Measurements from ENCODE around the gene MED12L.

Gene MED12L

DNA sequence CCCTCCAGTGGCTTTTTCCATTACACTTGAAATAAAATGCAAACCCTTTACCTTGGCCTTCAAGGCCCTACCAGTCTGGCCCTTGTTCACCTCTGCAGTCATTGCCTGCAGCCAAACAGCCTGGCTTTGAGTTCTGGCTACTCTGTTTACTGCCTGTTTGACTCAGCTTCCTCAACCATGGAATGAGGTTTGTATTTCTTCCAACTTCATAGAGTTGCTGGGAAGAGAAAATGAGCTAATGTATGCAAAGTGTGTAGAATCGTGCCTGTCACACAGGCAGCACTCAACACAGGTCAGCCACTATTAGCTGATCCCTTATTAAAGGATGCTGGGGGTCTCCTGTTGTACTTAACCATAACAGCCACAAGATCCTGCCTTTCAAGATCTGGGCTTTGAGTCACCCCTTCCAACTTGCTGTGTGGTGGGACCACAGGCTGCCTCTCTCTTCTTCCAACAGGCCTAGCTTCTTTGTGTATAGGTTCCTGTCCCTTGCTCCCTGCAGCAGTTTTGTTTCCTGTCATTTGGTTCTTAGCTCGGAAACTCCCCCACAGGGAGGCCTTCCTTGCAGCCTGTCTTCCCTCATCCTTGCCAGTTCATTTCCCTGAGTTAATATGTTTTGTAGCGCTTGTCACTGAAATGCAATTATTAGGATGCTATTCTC lies 6.4 kb downstream of the MED12L start:
- DNase-seq (ENCODE audit: low read depth) = no peak

DNA sequence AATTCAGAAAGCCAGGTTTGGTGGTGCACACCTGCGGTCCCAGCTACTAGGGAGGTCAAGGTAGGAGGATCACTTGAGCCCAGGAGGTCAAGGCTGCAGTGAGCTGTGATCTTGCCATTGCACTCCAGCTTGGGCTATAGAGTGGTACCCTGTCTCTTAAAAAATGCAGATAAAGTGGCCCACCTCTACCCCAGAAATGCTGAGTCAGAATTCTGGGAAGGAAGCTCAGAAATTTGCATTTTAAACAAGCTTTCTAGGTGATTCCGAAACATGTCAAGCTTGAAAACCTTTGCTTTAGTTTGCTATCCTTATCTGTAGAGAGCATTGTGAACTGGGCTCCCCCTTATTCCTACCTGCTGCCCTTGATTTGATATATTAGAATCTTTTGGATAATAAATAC lies 7.7 kb downstream of the MED12L start:
- no peak for DNase-seq (ENCODE audit: low read depth)

- DNase-seq (ENCODE audit: low read depth) = no peak
Measured at GRCh38 chr3:151093905-151094304, 8.4 kb downstream of the MED12L start.

DNA sequence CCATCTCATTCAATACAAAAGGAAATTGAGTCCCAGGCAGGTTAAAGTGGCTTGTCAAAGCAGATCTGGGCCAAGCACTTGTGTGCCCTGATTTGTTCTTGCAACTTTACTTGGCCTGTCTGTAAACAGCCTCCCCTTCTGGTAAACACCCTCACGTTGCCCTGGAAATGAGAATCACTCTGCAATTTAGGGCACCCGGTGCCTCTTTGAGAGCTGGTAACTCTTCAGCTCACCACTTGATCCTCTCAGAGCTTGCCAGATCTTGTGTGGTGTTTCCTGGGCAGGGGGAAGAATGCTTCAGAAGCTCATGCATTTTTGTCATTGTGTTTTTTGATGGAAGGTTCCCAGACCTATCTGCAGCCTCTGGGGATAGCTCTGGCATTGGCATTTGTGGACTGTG lies 11.3 kb downstream of the MED12L start:
- DNase-seq (ENCODE audit: low read depth) = no peak

DNA sequence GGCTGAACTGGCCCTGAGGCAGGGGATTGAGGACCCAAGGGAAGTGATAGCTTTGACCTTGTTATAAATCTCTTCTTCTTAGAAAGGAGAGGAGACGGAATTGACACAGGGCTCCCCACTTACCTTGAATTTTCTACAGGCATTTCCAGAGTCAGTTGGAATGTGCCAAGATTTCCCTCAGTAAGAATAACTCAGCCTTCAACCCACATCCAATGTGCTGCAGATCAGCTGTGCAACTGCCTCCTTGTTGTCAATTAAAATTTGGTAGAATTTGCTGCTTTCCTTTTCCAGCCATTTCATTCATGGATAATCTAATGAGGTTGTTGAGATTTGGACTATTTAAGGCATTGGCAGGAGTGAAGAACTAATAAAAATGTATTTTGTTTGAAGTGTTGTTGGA lies 14.6 kb downstream of the MED12L start:
- no peak for DNase-seq (ENCODE audit: low read depth)

DNA sequence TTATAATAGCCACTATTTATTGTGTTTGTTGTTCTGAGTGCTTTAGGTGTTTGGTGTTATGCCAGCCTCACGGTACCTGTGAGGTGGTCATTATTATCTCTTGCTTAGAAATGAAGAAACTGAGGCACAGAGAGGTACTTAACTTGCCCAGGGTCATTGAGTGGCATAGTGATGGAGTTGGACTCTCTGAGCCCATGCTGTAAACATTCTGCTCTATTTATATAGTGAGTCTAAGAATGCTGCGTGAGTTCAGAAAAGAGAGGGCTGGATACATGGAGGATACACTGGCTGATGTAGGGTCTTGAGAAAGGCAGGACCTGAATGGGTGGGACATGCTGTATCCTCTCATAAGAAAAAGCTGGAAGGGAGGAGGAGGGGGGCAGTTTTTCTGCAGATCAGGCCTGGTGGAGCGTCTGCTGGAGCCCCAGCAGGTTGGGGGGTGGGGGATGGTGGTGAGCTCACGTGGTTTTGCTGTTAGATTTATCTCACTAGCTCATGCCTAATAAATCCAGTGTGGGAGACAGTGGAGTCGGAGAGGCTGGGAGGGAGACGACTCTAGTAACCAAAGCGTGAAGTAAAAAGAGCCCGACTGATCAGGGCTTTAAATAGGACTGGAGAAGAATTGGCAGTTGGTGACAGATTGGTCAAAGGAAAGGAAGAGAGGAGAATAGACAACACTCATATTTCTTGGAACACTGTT lies 16.0 kb downstream of the MED12L start:
- no peak for DNase-seq (ENCODE audit: low read depth)

DNA sequence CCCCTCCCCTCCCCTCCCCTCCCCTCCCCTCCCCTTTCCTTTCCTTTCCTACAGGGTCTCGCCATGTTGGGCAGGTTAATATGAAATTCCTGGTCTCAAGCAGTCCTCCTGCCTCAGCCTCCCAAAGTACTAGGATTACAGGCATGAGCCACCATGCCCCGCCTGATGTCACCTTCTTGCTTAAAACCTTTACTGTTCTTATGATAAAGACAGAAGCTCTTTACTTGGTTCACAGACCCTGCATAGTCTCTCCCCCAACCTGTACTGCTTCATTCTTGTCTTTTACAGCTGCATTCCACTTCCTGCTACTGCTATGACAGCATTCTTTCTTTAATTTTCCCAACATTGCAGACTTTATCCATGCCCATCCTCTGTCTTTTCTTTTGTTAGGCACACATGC lies 20.8 kb downstream of the MED12L start:
- no peak for DNase-seq (ENCODE audit: low read depth)

GRCh38 chr3:151107177-151107576 lies 21.7 kb downstream of the MED12L start:
- DNase-seq (ENCODE audit: low read depth) = no peak

DNA sequence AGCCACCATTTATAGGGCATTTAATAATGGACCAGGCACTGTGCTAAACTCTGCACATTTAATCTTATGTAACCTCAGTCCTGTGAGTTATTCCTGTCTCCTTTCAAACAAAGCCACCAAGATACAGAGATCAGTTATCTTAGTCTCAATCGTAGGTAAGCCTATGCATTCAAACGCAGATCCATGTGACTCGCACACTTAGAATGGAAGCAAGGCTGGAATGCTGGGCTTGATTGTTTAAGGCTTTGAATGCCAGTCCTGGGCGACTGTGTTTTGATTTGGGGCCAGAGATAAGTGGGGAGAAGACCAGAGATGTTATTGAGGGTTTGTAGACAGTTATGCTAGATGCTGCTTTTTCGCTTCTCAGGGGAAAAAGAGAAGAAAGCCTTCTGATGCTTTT lies 22.2 kb downstream of the MED12L start:
- DNase-seq (ENCODE audit: low read depth) = no peak

DNA sequence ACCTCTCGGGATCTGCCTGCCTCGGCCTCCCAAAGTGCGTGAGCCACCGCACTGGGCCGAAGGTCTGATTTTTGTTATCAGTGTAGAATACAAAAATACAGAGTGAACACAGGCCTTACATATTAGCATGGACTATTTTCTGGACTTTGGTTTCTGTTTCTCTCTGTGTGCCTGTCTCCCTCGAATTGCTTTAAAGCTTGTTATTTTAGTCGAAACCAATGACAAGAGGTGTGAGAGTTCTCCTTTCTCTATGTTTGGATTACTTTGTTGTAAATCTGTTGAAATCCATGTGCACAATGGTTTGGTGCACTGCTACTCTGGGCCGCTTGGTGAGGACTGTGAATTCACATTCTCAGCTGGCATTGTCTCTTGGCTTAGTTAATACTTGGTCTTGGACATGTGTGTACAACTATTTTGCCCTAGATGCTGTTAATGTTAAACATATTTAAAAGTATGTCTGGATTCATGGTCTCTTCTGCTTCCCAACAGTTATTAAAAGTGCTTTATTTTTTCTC lies 23.9 kb downstream of the MED12L start:
- no peak for DNase-seq (ENCODE audit: low read depth)

- DNase-seq (ENCODE audit: low read depth) = no peak
Measured at GRCh38 chr3:151112731-151113130, 27.3 kb downstream of the MED12L start.

- no peak for DNase-seq (ENCODE audit: low read depth)
Measured at GRCh38 chr3:151113343-151113742, 27.9 kb downstream of the MED12L start.

GRCh38 chr3:151117047-151117446 lies 31.6 kb downstream of the MED12L start:
- DNase-seq (ENCODE audit: low read depth) = no peak

GRCh38 chr3:151119188-151119587 lies 33.7 kb downstream of the MED12L start:
- DNase-seq (ENCODE audit: low read depth) = no peak

- no peak for DNase-seq (ENCODE audit: low read depth)
Measured at GRCh38 chr3:151120409-151120808, 34.9 kb downstream of the MED12L start.

GRCh38 chr3:151121016-151121415 lies 35.6 kb downstream of the MED12L start:
- DNase-seq (ENCODE audit: low read depth) = no peak

DNA sequence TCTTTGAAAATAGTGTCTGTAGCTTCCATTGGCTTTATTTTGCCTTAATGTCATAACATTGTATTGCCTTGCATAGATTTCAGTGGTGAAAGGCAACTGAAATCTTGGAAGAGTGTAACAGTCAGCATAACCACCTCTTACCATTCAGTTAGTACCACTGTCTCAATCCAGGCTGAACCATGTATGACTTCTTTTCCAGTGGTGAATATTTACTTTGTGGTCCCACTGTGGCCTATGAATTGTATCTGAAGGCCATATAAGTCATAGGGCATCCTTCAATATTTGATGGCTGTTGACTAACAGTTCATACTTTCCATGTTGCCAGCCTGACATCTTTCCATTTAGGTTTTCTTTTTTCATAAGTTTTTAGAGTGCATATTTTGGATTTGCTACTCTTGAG lies 38.4 kb downstream of the MED12L start:
- DNase-seq (ENCODE audit: low read depth) = no peak

DNA sequence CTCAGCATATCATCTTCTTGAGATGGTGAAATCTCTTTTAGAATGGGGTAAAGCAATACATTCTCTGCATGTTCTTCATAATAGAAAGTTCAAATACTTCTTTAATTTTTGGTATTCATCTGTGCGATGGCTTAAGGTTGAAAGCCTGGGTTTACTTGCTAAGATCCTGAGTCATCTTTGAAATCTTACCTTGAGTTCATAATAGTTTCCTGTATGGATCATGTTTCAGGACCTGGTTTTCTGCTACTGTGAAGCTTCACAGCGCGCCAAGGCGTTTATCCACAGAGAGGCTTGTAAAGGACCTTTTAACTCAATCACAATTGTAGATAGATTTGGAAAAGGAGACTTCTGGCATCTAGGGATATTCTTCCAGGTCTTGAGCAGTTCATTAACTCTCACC lies 39.0 kb downstream of the MED12L start:
- DNase-seq (ENCODE audit: low read depth) = no peak

DNA sequence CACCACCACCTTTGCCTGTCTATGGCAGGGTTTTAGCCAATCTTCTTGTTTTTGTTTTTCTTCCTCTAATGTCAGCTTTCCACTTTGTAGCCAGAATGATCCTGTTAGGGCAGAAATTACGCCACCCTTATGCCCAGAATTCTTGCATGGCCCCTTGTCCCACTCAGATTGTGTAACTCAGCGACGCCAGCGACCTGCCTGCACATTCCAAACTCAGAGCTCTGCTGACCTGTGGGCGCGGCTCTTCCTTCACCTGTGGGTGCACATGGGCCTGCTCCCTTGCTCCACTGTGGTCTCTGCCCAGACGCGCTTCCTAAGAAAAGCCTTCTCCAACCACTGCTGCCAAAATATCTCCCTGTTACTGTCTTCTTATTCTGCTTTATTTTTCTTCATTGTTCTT lies 45.0 kb downstream of the MED12L start:
- DNase-seq (ENCODE audit: low read depth) = no peak

DNA sequence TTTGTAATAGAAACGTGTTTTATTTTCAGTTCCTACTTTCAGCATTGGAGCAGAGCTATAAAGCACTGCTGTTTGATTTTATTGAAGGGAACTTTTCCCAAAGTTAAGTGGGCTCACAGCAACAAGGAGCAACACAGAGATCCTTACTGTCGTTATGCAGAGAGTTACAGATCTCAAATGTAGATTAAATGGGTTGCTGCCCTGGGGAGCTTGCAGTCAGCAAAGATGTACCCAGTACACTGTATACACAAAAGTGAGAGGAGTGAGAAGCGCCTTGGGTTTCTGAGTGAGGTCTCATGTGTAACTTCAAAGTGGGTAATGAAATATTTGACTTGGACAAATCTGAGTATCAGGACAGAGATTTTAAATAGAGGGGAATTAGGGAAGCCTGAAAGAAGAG lies 47.7 kb downstream of the MED12L start:
- DNase-seq (ENCODE audit: low read depth) = no peak

DNA sequence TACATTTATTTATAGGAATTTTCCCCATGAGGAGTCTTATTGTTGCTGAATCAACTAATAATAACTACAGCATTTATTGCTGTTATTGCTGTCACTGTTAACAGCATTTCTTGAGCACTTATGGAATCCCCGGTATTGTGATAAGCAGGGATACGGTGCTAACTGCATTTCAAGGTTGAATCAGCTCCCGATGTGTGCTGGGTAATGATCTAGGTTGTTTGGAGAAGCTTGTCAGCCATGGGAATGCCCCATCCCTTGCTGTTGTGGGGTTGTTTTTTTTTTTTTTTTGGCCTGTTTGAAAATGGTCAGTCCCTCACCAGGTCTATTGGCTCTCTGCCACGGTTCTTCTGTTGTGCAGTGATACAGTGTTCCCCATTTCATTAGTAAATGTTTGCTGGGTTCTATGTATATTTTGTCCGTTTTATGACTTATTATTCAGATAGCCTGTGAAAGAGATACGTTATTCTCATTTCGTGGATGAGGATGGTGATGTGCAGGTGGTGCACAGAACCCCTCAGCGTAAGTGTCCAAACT lies 48.5 kb downstream of the MED12L start:
- DNase-seq (ENCODE audit: low read depth) = no peak

DNA sequence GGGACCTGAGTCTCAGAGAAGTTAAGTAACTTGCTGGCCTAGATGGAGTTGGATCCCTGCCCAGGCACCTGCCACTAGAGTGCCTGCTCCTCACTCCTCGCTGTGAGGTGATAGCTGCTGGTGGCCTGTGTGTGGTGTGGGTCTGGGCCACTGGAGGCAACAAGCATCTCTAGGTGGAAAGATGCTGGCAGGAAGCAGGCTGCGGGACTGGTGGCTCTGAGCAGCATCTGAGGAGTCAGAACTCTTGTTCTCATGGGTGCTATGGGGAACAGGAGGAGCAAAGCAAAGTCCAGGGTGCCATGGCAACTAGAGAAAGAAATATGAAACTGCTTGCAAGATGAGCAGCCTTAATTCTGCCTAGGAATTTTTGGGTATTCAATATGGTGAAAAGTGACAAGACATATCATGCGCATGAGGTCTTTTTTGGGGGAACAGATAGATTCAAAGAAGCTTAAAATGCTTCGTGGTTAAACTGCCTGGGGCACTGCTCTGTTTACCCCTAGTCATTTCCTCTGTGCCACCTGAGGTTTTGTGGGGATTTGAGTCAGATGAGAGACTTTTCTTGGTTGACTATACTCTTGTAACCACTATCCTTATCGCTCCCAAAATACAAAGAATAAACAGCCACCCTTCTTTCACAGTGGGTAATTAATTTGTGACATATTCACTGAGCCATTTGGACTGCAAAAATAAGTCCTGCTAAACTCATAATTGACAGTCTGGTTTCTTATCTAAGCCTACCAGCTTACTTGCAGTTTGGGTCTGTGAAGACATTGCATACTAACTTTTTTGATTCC lies 50.3 kb downstream of the MED12L start:
- no peak for DNase-seq (ENCODE audit: low read depth)

DNA sequence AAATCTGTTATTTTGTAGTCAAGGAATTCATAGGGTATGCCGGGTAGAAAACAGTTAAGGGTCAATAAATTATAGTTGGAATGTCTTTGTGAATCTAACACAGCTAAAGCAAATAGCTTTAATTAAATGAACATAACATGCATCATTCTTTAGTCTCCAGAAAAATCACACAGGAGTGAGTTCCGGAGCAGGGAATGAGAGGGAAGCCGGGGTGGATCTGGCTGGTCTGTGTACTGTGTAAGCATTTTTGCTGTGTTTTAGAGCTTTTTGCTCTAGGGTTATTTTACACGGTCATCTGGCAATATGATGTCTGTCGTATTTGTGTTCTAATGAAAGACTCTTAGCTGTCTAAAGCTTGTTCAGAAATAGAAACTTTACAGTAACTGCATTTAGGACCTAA lies 57.5 kb downstream of the MED12L start:
- DNase-seq (ENCODE audit: low read depth) = no peak
